ENCODE results near the gene SEC14L2. TPM values are rescaled to one million over a fixed set of nuclear protein-coding genes. Genes with fewer than 3 reads are reported as not detected.

Gene SEC14L2
- total and polyA plus RNA-seq, 10 of the 15 experiments (the other 5 are each of a cell fraction or from before 2014, with no cell fraction given), result 0.08 to 4.0 (median 0.48) TPM

DNA sequence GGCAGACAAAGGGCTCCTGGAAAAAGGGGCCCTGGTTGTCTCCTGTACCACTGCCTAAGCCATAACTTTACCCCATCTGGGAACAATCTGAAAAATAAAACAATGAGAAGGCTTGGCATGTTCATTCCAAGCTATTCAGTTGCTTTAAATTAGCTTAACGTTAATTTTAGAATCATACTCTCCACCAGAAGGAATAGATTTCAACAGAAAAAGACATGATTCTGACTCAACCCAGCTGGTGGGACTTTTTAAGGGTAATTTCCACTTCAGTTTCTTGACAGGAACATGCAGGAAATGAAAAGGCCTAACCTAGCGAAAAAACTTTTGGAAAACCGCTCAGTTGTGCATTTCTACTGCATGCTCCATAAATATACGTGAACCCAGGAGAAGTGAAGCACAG is 48.0 kb upstream of the SEC14L2 start:
- CTCF ChIA-PET, result interaction anchor here (1.2 to 6.0 kb wide), 4 partner anchors 11 to 86 kb away, joined by 3 to 44 read pairs (median 4); partner anchors contain the start of genes CASTOR1 and RNF215
- Histone ChIP-seq H3K27me3 (replicated peaks in 1 of 2; ENCODE audit: control insufficient read depth in 2 of 2, insufficient read depth in 2 of 2, low read length in 1 of 2) (no peaks in the 10 kb centered on the region), H2AFZ (ENCODE audit: control insufficient read depth, low read depth, low read length) (no peak overlapping the region), H3K9ac (ENCODE audit: control insufficient read depth, insufficient read depth, low read length) (peak overlapping the region; percentile 24; the same call in 1 of the 2 replicates), H3K9me3 (replicated peaks; ENCODE audit: control insufficient read depth, insufficient read depth, low read length) (no peaks in the 10 kb centered on the region), H3K4me1 (ENCODE audit: control insufficient read depth, insufficient read depth, low read length) (peaks cover 13% of the 10 kb centered on the region), H3K79me2 (ENCODE audit: control insufficient read depth, insufficient read depth, low read length) (peaks cover 53% of the 10 kb centered on the region), H4K20me1 (ENCODE audit: control insufficient read depth, insufficient read depth) (no peaks in the 10 kb centered on the region), H3K4me3 (peak overlapping the region; percentile 28; the same call in 1 of the 2 replicates), H3K4me2 (ENCODE audit: control insufficient read depth, insufficient read depth) (peak overlapping the region; percentile 49), H3K36me3 (ENCODE audit: control insufficient read depth in 2 of 2, insufficient read depth in 2 of 2, low read length in 1 of 2) (peaks cover 26 to 40% of the 10 kb centered on the region in 2 experiments), H3K27ac (ENCODE audit: control insufficient read depth, insufficient read depth) (peak overlapping the region; percentile 77)
- intact Hi-C loops (cut with micrococcal nuclease; ENCODE audit: unreplicated experiment) (no loop called here), in situ Hi-C loops (cut with MboI) (no loop called here)
- SMC1A ChIA-PET (ENCODE audit: uncharacterized antibody, unreplicated experiment), result interaction anchor here (0.6 to 1.4 kb wide), 2 partner anchors 44 to 60 kb away, joined by 3 to 4 read pairs; no protein-coding TSS in a partner anchor
- FAIRE-seq (no peak), ATAC-seq (peak; percentile 41), DNase-seq (ENCODE audit: low read depth, low spot score) (no peak)
- WGBS (ENCODE audit: insufficient coverage, insufficient replicate concordance, low lambda C conversion rate, missing lambda C conversion rate), result 22% methylated on average over 4 of the region's 4 CpGs
- POLR2A ChIA-PET, result interaction anchor here (0.6 to 5.7 kb wide), 7 partner anchors 8 to 153 kb away, joined by 3 to 27 read pairs (median 5); partner anchors contain the start of gene TBC1D10A
- RAD21 ChIA-PET (ENCODE audit: unreplicated experiment), result interaction anchor here (0.6 to 3.4 kb wide), 5 partner anchors 22 to 61 kb away, joined by 3 to 22 read pairs (median 5); partner anchors contain the start of genes RNF215 and TBC1D10A
- BruUV-seq (replicated peaks), result no TSS peak
- TF ChIP-seq NFIC (IDR thresholded peaks at IDR 0.05; ENCODE audit: low read depth, low read length), result peak; percentile 44; the same call in 1 of the 2 replicates
- TF ChIP-seq RUNX3 (IDR thresholded peaks at IDR 0.05; ENCODE audit: low read length), result peak; percentile 15; the same call in 1 of the 2 replicates
- TF ChIP-seq RFX5 (IDR thresholded peaks at IDR 0.05; ENCODE audit: low read depth, low read length), result no peak
- TF ChIP-seq, protein P1, sequence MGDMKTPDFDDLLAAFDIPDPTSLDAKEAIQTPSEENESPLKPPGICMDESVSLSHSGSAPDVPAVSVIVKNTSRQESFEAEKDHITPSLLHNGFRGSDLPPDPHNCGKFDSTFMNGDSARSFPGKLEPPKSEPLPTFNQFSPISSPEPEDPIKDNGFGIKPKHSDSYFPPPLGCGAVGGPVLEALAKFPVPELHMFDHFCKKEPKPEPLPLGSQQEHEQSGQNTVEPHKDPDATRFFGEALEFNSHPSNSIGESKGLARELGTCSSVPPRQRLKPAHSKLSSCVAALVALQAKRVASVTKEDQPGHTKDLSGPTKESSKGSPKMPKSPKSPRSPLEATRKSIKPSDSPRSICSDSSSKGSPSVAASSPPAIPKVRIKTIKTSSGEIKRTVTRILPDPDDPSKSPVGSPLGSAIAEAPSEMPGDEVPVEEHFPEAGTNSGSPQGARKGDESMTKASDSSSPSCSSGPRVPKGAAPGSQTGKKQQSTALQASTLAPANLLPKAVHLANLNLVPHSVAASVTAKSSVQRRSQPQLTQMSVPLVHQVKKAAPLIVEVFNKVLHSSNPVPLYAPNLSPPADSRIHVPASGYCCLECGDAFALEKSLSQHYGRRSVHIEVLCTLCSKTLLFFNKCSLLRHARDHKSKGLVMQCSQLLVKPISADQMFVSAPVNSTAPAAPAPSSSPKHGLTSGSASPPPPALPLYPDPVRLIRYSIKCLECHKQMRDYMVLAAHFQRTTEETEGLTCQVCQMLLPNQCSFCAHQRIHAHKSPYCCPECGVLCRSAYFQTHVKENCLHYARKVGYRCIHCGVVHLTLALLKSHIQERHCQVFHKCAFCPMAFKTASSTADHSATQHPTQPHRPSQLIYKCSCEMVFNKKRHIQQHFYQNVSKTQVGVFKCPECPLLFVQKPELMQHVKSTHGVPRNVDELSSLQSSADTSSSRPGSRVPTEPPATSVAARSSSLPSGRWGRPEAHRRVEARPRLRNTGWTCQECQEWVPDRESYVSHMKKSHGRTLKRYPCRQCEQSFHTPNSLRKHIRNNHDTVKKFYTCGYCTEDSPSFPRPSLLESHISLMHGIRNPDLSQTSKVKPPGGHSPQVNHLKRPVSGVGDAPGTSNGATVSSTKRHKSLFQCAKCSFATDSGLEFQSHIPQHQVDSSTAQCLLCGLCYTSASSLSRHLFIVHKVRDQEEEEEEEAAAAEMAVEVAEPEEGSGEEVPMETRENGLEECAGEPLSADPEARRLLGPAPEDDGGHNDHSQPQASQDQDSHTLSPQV (IDR thresholded peaks at IDR 0.05), result no peak
- TF ChIP-seq JUND (IDR thresholded peaks at IDR 0.05; ENCODE audit: low read depth, low read length), result no peak
- TF ChIP-seq EED (IDR thresholded peaks at IDR 0.05; ENCODE audit: low read depth), result peak; percentile 36; the same call in 1 of the 2 replicates
- TF ChIP-seq, protein P2, sequence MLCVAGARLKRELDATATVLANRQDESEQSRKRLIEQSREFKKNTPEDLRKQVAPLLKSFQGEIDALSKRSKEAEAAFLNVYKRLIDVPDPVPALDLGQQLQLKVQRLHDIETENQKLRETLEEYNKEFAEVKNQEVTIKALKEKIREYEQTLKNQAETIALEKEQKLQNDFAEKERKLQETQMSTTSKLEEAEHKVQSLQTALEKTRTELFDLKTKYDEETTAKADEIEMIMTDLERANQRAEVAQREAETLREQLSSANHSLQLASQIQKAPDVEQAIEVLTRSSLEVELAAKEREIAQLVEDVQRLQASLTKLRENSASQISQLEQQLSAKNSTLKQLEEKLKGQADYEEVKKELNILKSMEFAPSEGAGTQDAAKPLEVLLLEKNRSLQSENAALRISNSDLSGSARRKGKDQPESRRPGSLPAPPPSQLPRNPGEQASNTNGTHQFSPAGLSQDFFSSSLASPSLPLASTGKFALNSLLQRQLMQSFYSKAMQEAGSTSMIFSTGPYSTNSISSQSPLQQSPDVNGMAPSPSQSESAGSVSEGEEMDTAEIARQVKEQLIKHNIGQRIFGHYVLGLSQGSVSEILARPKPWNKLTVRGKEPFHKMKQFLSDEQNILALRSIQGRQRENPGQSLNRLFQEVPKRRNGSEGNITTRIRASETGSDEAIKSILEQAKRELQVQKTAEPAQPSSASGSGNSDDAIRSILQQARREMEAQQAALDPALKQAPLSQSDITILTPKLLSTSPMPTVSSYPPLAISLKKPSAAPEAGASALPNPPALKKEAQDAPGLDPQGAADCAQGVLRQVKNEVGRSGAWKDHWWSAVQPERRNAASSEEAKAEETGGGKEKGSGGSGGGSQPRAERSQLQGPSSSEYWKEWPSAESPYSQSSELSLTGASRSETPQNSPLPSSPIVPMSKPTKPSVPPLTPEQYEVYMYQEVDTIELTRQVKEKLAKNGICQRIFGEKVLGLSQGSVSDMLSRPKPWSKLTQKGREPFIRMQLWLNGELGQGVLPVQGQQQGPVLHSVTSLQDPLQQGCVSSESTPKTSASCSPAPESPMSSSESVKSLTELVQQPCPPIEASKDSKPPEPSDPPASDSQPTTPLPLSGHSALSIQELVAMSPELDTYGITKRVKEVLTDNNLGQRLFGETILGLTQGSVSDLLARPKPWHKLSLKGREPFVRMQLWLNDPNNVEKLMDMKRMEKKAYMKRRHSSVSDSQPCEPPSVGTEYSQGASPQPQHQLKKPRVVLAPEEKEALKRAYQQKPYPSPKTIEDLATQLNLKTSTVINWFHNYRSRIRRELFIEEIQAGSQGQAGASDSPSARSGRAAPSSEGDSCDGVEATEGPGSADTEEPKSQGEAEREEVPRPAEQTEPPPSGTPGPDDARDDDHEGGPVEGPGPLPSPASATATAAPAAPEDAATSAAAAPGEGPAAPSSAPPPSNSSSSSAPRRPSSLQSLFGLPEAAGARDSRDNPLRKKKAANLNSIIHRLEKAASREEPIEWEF (IDR thresholded peaks at IDR 0.05; ENCODE audit: insufficient replicate concordance, low read depth, low read length), result no peak
- TF ChIP-seq JUNB (IDR thresholded peaks at IDR 0.05), result peak; percentile 59
- TF ChIP-seq TBL1XR1 (IDR thresholded peaks at IDR 0.05; ENCODE audit: low read depth, low read length), result no peak
- 0 out of 2 replicates have a peak, but pooled peaks have one; percentile 62 for TF ChIP-seq TCF12 (IDR thresholded peaks at IDR 0.05; ENCODE audit: low read depth, low read length)
- TF ChIP-seq KAT2A (conservative IDR thresholded peaks at IDR 0.05; ENCODE audit: control insufficient read depth, low read depth, low read length), result no peak
- TF ChIP-seq CHD4 (IDR thresholded peaks at IDR 0.05), result no peak
- TF ChIP-seq CREM (IDR thresholded peaks at IDR 0.05; ENCODE audit: low read depth), result 0 out of 2 replicates have a peak, but pooled peaks have one; percentile 19
- TF ChIP-seq IKZF2 (IDR thresholded peaks at IDR 0.05), result peak; percentile 50 to 63; a peak in 2 of 4 replicates
- no peak for TF ChIP-seq ZNF622 (IDR thresholded peaks at IDR 0.05)
- TF ChIP-seq RELA (IDR thresholded peaks at IDR 0.05; ENCODE audit: borderline replicate concordance, partially characterized antibody), result peak; percentile 58
- TF ChIP-seq SMC3 (IDR thresholded peaks at IDR 0.05; ENCODE audit: borderline replicate concordance, low read length), result no peak

Measured in GM12878 (cell line).